Measurements from ENCODE around the gene LYZL6. TPM values are rescaled to one million over a fixed set of nuclear protein-coding genes. Genes with fewer than 3 reads are reported as not detected.

The LYZL6 gene
- total RNA-seq, 1 donor from 2014 or later, result not detected

Other genes with a start within 250 kb of the LYZL6 start
- gene RASL10B, start 212.1 kb downstream of the LYZL6 start, total RNA-seq, result 2.7 TPM
- gene GAS2L2, start 190.5 kb downstream of the LYZL6 start, total RNA-seq, result not detected
- gene C17orf50, start 182.8 kb downstream of the LYZL6 start, total RNA-seq, result not detected
- gene MMP28, start 148.1 kb downstream of the LYZL6 start, total RNA-seq, result 23.5 TPM
- 269 TPM for gene TAF15, start 134.2 kb downstream of the LYZL6 start, total RNA-seq
- gene HEATR9, start 74.8 kb downstream of the LYZL6 start, total RNA-seq, result 0.21 TPM
- 12.1 TPM for gene CCL5, start 63.4 kb downstream of the LYZL6 start, total RNA-seq
- 1.1 TPM for gene RDM1, start 12.9 kb downstream of the LYZL6 start, total RNA-seq
- 1.6 TPM for gene CCL16, start 37.8 kb upstream of the LYZL6 start, total RNA-seq
- gene CCL14, start 43.0 kb upstream of the LYZL6 start, total RNA-seq, result 46.9 TPM
- 37.7 TPM for gene CCL15, start 57.8 kb upstream of the LYZL6 start, total RNA-seq
- 6.3 TPM for gene CCL23, start 74.3 kb upstream of the LYZL6 start, total RNA-seq
- 11.1 TPM for gene CCL18, start 120.6 kb upstream of the LYZL6 start, total RNA-seq
- 0.78 TPM for gene CCL3, start 146.4 kb upstream of the LYZL6 start, total RNA-seq
- gene CCL4, start 160.1 kb upstream of the LYZL6 start, total RNA-seq, result 6.1 TPM
- 13.6 TPM for gene TBC1D3B, start 232.9 kb upstream of the LYZL6 start, total RNA-seq

All from ureter (tissue), 1 donor.